ENCODE measurements around the gene CCDC141. TPM values are rescaled to one million over a fixed set of nuclear protein-coding genes. Genes with fewer than 3 reads are reported as not detected.

The CCDC141 gene
- total and polyA plus RNA-seq, 12 donors, result 0.34 to 42.1 (median 1.4) TPM

DNA sequence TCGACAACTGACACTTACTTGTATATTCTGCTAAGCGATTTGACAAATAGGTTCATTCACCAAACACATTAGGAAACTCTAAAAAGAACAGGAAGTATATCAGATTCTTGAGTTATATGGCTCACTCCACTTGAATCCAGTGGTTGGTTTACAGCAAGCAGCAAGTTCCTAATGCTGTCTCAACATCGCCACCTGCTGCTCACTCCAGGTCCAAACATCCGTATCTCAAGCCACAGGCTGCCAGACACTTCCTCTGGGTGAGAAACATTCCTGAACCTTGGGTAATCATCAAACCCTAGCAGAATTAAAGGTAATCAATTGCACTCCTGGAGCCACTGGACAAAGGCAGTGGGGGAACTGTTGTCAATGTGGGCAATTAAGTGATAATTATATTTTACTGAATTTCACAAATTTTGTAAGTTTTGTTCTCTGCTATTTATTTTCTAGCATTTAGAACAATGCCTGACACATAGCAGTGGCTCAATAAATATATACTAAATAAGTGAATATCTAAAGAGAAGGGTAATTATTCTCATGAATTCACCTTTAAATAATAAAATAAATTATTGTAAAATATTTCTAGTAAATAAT lies 135.6 kb downstream of the CCDC141 start:
- H3K4me1 ChIP-seq (replicated peaks in 1 of 2), result no peaks in the 10 kb centered on the region
- peak; percentile 77 to 96 (median 89) for DNase-seq
- TF ChIP-seq, protein P1, sequence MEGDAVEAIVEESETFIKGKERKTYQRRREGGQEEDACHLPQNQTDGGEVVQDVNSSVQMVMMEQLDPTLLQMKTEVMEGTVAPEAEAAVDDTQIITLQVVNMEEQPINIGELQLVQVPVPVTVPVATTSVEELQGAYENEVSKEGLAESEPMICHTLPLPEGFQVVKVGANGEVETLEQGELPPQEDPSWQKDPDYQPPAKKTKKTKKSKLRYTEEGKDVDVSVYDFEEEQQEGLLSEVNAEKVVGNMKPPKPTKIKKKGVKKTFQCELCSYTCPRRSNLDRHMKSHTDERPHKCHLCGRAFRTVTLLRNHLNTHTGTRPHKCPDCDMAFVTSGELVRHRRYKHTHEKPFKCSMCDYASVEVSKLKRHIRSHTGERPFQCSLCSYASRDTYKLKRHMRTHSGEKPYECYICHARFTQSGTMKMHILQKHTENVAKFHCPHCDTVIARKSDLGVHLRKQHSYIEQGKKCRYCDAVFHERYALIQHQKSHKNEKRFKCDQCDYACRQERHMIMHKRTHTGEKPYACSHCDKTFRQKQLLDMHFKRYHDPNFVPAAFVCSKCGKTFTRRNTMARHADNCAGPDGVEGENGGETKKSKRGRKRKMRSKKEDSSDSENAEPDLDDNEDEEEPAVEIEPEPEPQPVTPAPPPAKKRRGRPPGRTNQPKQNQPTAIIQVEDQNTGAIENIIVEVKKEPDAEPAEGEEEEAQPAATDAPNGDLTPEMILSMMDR (IDR thresholded peaks at IDR 0.05), result peak; percentile 72 to 85 (median 80)
- TF ChIP-seq POLR2A (IDR thresholded peaks at IDR 0.05), result no peak
- no peak overlapping the region for H3K4me3 ChIP-seq
- H3K36me3 ChIP-seq (replicated peaks in 1 of 2), result no peaks in the 10 kb centered on the region
- H3K27me3 ChIP-seq, result no peaks in the 10 kb centered on the region
- WGBS, 4 donors, result 29 to 36% (median 31%) methylated on average over 4 of the region's 4 CpGs
- intact Hi-C loops (cut with DNase I), result loop anchor here (5.0 to 10.0 kb wide), 2 partner anchors 117 to 120 kb away; no protein-coding TSS in a partner anchor
- no peaks in the 10 kb centered on the region for H3K9me3 ChIP-seq (replicated peaks in 1 of 3)
- no peak overlapping the region for H3K27ac ChIP-seq

DNA sequence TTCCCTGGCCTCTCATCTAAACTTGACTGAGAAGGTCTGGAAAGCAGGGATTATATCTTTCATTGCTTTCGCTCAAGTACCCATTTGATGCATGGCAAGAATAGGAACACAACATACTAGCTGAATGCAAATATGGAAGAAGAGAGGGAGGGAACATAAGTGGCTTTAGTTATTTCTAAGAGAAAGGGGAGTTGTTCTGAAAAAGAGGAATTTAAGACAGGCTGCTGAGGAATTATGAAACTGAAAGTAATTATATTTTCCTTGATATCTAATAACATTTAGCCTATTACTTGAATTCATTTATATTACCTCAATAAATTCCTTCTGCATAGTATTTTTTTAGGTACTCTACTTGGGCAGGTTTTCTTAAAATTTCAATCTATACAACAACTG lies 136.9 kb downstream of the CCDC141 start:
- Histone ChIP-seq H3K27me3 (no peaks in the 10 kb centered on the region), H3K27ac (no peak overlapping the region), H3K9me3 (replicated peaks in 1 of 3) (no peaks in the 10 kb centered on the region), H3K4me1 (replicated peaks in 1 of 2) (no peaks in the 10 kb centered on the region), H3K36me3 (replicated peaks in 1 of 2) (no peaks in the 10 kb centered on the region), H3K4me3 (no peak overlapping the region)
- no peak for TF ChIP-seq POLR2A (IDR thresholded peaks at IDR 0.05)
- TF ChIP-seq, protein P1 (IDR thresholded peaks at IDR 0.05), result no peak
- intact Hi-C loops (cut with DNase I), result loop anchor here (5.0 to 10.0 kb wide), 2 partner anchors 116 to 118 kb away; no protein-coding TSS in a partner anchor
- WGBS, 4 donors, result 91 to 100% (median 92%) methylated on average over 1 of the region's 1 CpG
- no peak for DNase-seq

DNA sequence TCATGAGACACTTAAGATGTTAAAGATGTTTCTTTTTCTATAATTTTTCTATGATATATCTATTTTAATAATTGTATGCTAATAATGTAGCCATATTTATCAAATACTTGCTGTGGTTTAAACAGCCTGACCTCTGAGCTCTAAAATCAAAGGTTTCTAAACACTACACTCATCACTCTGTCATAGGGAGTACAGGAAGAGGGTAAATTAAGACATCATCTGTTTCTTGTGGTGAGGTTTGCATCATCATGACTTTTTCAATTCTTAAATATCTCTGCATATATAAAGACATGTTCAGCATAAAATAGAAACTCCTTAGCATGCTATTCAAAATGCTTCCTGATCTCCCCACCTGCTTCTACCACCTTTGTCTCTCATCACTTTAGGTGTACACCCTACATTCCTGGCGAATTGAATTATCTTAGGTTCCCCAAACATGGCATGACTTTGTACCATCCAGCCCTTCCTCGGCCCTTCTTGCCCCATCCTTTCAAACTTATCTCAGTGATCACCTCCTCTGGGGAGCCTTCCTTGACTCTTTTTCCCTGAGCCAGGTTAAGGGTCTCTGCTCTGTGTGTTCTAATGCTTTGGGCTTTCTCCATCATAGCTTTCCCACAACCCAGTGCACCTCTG lies 137.4 kb downstream of the CCDC141 start:
- no peaks in the 10 kb centered on the region for H3K27me3 ChIP-seq
- no peaks in the 10 kb centered on the region for H3K9me3 ChIP-seq (replicated peaks in 1 of 3)
- no peak overlapping the region for H3K27ac ChIP-seq
- H3K4me3 ChIP-seq, result no peak overlapping the region
- intact Hi-C loops (cut with DNase I), result loop anchor here (5.0 to 10.0 kb wide), 2 partner anchors 115 to 118 kb away; no protein-coding TSS in a partner anchor
- H3K36me3 ChIP-seq (replicated peaks in 1 of 2), result no peaks in the 10 kb centered on the region
- WGBS, 4 donors, result 86 to 94% (median 89%) methylated on average over 2 of the region's 2 CpGs
- no peak for DNase-seq
- H3K4me1 ChIP-seq (replicated peaks in 1 of 2), result no peaks in the 10 kb centered on the region
- no peak for TF ChIP-seq POLR2A (IDR thresholded peaks at IDR 0.05)
- TF ChIP-seq, protein P1 (IDR thresholded peaks at IDR 0.05), result no peak

DNA sequence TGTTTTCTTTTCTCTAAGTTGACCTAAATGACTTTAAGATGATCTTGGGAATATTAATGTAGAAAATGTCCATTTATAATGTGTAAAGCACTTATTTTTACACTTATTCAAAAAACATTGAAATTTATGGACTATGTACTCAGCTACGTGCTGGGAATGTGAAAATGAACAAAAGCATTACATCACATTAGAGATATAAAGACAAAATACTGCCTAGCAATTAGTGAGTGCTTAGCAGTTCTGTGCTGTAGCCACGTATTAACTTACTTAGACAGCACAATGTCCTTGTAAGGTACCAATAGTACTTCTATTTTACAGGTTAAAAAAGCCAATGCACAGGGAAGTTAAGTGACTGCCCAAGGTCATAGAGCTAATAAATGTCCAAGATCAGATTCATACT lies 138.9 kb downstream of the CCDC141 start:
- intact Hi-C loops (cut with DNase I), result loop anchor here (5.0 to 10.0 kb wide), 2 partner anchors 114 to 116 kb away; no protein-coding TSS in a partner anchor

More for the DNA sequence above, 138.9 kb downstream of the CCDC141 start:
- Histone ChIP-seq H3K36me3 (replicated peaks in 1 of 2) (no peaks in the 10 kb centered on the region), H3K27ac (no peak overlapping the region), H3K27me3 (no peaks in the 10 kb centered on the region), H3K4me3 (no peak overlapping the region), H3K9me3 (replicated peaks in 1 of 3) (no peaks in the 10 kb centered on the region), H3K4me1 (replicated peaks in 1 of 2) (no peaks in the 10 kb centered on the region)
- 47 to 62% (median 55%) methylated on average over 2 of the region's 2 CpGs for WGBS, 4 donors
- TF ChIP-seq POLR2A (IDR thresholded peaks at IDR 0.05), result no peak
- TF ChIP-seq, protein P1 (IDR thresholded peaks at IDR 0.05), result no peak
- DNase-seq, result no peak
